Suprapubic skin (tissue), 4 donors: Measurements from ENCODE around the gene TMEM232. TPM values are rescaled to one million over a fixed set of nuclear protein-coding genes. Genes with fewer than 3 reads are reported as not detected.

Source experiments
- DNase-seq, 2 donors: peaks; one replicate each; pipeline ENCODE4 v3.0.0-alpha.2; 2019; ENCODE audit warnings: low spot score in 2 of 2
- H3K27ac ChIP-seq: fragments of 200-600 bp; sonication (generic); one replicate; pipeline ENCODE4 v1.5.1; 2019
- H3K27me3 ChIP-seq: fragments of 200-600 bp; sonication (generic); one replicate; pipeline ENCODE4 v1.5.1; 2019
- H3K36me3 ChIP-seq: fragments of 200-600 bp; sonication (generic); one replicate; pipeline ENCODE4 v1.5.1; 2019
- H3K4me1 ChIP-seq: fragments of 200-600 bp; sonication (generic); one replicate; pipeline ENCODE4 v1.5.1; 2019
- H3K4me3 ChIP-seq: fragments of 200-600 bp; sonication (generic); one replicate; pipeline ENCODE4 v1.5.1; 2019; ENCODE audit warnings: mild to moderate bottlenecking
- H3K9me3 ChIP-seq: fragments of 200-600 bp; sonication (generic); one replicate; pipeline ENCODE4 v1.5.1; 2019
- CTCF ChIP-seq, 2 donors: fragments of 200-600 bp in 1 of 2; fragments of 450-650 bp in 1 of 2; sonication (generic) in 1 of 2; IDR thresholded peaks; one replicate each; pipeline ENCODE4 v1.5.1; 2016 to 2019; ENCODE audit warnings: antibody characterized with exemption in 2 of 2, mild to moderate bottlenecking in 1 of 2, moderate library complexity in 1 of 2
- EP300 ChIP-seq: sonication (generic); formaldehyde crosslinking; IDR thresholded peaks from one replicate; pipeline ENCODE4 v1.6.1; 2017; ENCODE audit warnings: antibody characterized with exemption
- POLR2A ChIP-seq, 2 donors: fragments of 450-650 bp; IDR thresholded peaks; one replicate each; pipeline ENCODE4 v1.6.1; 2017; ENCODE audit warnings: antibody characterized with exemption in 2 of 2, mild to moderate bottlenecking in 2 of 2, moderate library complexity in 2 of 2
- POLR2AphosphoS5 ChIP-seq, 3 donors: sonication (generic); formaldehyde crosslinking; IDR thresholded peaks; one replicate each; pipeline ENCODE4 v1.6.1; 2017; ENCODE audit warnings: antibody characterized with exemption in 3 of 3
- WGBS: methylation state at CpG from one replicate; pipeline ENCODE4 v1.1.5; 2018; 5-methylcytosine and 5-hydroxymethylcytosine counted together
- total RNA-seq, 4 donors: library from RNA; depleted of rRNA; stranded (reverse); fragments of >200 nt; gene quantifications; one replicate each; pipeline ENCODE4 v1.1.0, GENCODE V29; 2016

The TMEM232 gene
- total RNA-seq: 1 to 10 TPM in 1 of 4 donors, under 1 TPM in 3; 0.76 to 1.9 (median 0.98) TPM

DNA sequence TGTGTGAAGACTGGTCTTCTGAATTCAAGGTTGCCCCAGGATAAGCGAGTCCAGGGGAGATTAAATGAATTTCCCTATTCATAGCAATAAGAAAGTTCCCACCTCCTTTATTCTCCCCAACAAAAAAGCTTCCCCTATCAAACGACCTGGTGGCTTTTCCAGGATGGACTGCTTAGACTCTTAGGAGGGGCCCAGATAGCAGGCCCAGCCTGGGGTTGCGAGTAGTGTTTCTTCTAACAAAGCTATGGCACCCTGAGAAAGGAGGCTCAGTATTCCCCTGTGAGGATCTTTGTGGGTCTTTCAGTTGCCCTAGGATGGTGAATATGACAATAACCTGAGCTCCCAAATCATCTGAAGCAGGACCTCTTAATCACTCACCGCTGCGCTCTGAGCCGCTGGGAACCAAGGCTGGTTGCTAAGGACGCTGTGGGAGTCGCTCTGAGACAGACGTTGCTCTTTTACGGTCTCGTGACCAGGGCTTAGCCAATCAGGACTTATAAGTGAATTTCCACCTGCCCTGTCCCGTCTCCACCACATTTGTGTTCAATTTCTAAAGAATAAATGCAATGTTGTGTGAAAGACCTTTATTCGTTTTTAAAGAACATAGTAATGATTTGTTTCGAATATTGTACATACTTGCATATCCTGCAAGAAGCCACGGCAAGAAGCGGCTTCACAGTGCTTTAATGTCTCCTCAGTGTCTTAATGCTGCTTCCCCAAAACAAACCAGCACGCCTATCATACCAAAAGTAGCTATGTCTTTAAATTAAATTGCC, at the start of gene TMEM232:
Gene TMEM232, minus strand, starts transcription at position 423 of the 776 bp plus-strand sequence. CDS start 59,319 bp downstream, outside the sequence.
- Histone ChIP-seq H3K4me3 (peak within 1 kb of the TSS; percentile 37), H3K4me1 (no peaks in the 10 kb centered on the region), H3K27me3 (no peaks in the 10 kb centered on the region), H3K9me3 (no peaks in the 10 kb centered on the region), H3K36me3 (no peaks in the 10 kb centered on the region), H3K27ac (no peak within 1 kb of the TSS)
- TF ChIP-seq CTCF (IDR thresholded peaks at IDR 0.05): no peak
- TF ChIP-seq EP300: no peak
- no peak for TF ChIP-seq POLR2AphosphoS5 (IDR thresholded peaks at IDR 0.05)
- no peak for TF ChIP-seq POLR2A (IDR thresholded peaks at IDR 0.05)
- DNase-seq: peak in 1 of 2 donors; percentile 58
- 41% methylated on average over 17 of the region's 17 CpGs for WGBS

DNA sequence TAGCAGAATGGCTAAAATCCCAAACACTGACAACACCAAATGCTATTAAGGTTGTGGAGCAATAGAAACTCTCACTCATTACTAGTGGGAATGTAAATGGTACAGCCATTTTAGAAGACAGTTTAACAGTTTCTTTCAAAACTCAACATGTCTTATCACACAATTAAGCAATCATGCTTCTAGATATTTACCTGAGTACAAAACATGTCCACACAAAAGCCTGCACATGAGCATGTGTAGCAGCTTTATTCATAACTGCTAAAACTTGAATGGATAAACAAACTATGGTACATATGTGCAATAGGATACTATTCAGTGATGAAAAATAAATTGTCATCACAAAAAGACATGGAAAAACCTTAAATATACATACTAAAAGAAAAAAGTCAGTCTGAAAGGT, 43.8 kb upstream of the TMEM232 start:
- H3K4me3 ChIP-seq: no peak overlapping the region
- H3K4me1 ChIP-seq: no peaks in the 10 kb centered on the region
- TF ChIP-seq CTCF (IDR thresholded peaks at IDR 0.05): no peak
- no peak for TF ChIP-seq POLR2AphosphoS5 (IDR thresholded peaks at IDR 0.05)
- no peak for TF ChIP-seq POLR2A (IDR thresholded peaks at IDR 0.05)
- TF ChIP-seq EP300: no peak
- no peaks in the 10 kb centered on the region for H3K9me3 ChIP-seq
- DNase-seq: no peak
- no peaks in the 10 kb centered on the region for H3K27me3 ChIP-seq
- H3K27ac ChIP-seq: no peak overlapping the region
- no peaks in the 10 kb centered on the region for H3K36me3 ChIP-seq

DNA sequence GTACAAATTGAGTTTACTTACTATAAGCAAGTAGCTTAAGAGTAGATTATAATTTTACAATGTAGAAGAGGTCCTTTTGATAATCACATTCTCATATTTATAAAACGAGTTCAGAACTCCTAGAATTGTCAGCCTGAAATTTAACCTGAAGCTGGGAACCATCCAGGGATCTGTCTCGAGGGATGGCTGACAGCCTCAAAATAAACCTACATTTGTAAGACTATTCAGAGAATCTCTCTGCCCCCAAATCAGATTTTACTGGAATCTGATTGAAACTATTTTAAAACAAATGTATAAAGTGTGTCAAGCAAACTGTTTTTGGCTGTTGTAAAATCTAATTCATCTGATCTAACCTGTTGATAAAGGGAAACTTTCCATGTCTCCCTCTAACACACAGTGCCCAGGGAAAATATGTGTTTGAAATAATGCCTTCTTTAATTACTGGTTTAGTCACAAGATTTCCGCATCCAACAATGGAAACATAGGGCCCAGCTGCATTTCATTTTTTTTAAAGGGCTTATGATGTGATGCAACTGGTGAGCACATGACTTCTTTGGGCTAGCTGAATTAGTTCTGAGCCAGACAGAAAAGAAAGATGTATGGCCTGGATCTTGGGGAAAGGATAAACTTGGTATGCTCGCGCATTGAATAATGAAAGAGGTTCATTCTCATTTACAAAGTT, 42.7 kb upstream of the TMEM232 start:
- no peak for TF ChIP-seq POLR2A (IDR thresholded peaks at IDR 0.05)
- TF ChIP-seq POLR2AphosphoS5 (IDR thresholded peaks at IDR 0.05): no peak
- no peak for TF ChIP-seq EP300
- no peak for TF ChIP-seq CTCF (IDR thresholded peaks at IDR 0.05)
- Histone ChIP-seq H3K4me3 (no peak overlapping the region), H3K9me3 (no peaks in the 10 kb centered on the region), H3K4me1 (no peaks in the 10 kb centered on the region), H3K36me3 (no peaks in the 10 kb centered on the region), H3K27me3 (no peaks in the 10 kb centered on the region), H3K27ac (no peak overlapping the region)
- 37% methylated on average over 5 of the region's 5 CpGs for WGBS
- no peak for DNase-seq

GRCh38 chr5:110768138-110768860, 41.8 kb upstream of the TMEM232 start:
- no peak overlapping the region for H3K27ac ChIP-seq

More at GRCh38 chr5:110768138-110768860, 41.8 kb upstream of the TMEM232 start:
- WGBS: 77% methylated on average over 4 of the region's 4 CpGs
- Histone ChIP-seq H3K4me3 (no peak overlapping the region), H3K36me3 (no peaks in the 10 kb centered on the region), H3K27me3 (no peaks in the 10 kb centered on the region), H3K4me1 (no peaks in the 10 kb centered on the region), H3K9me3 (no peaks in the 10 kb centered on the region)
- TF ChIP-seq EP300 (no peak), POLR2A (IDR thresholded peaks at IDR 0.05) (no peak), POLR2AphosphoS5 (IDR thresholded peaks at IDR 0.05) (no peak), CTCF (IDR thresholded peaks at IDR 0.05) (no peak)
- DNase-seq: no peak
